CD4-positive, alpha-beta T cell treated with Interleukin-4 for 1 hour (primary cell): Measurements from ENCODE around the gene EAF2.
"Not testable (repeated sequence)": the region's sequence is repeated elsewhere in the genome, so short reads cannot be mapped to it uniquely, and the experiment has no call there.

Experiments used
- DNase-seq, 2 donors: peaks; one replicate each; pipeline ENCODE4 v3.0.0-alpha.2; 2020 to 2022

The EAF2 gene

GRCh38 chr3:121834671-121835464 lies at the start of gene EAF2, which contains the start of gene IQCB1:
Gene EAF2 (plus strand): TSS chr3:121835209. CDS start chr3:121835286, 77 bp downstream.
Gene IQCB1 (minus strand): TSS chr3:121835060. CDS start chr3:121828960, 6,100 bp downstream.
- DNase-seq = peak; percentile 97 to 98

GRCh38 chr3:121786485-121786884 lies 48.5 kb upstream of the EAF2 start:
- DNase-seq = no peak

GRCh38 chr3:121793078-121793477 lies 41.9 kb upstream of the EAF2 start:
- DNase-seq = no peak

GRCh38 chr3:121794264-121794983 lies 40.6 kb upstream of the EAF2 start:
- DNase-seq = no peak

GRCh38 chr3:121796970-121797369 lies 38.0 kb upstream of the EAF2 start:
- DNase-seq = no peak

- DNase-seq = no peak
Measured at GRCh38 chr3:121800906-121801305, 34.1 kb upstream of the EAF2 start.

- no peak for DNase-seq
Measured at GRCh38 chr3:121803771-121804320, 31.2 kb upstream of the EAF2 start.

GRCh38 chr3:121809249-121809648 lies 25.8 kb upstream of the EAF2 start:
- DNase-seq = no peak

GRCh38 chr3:121817753-121818152 lies 17.3 kb upstream of the EAF2 start:
- no peak for DNase-seq

- DNase-seq = no peak
Measured at GRCh38 chr3:121818578-121818977, 16.4 kb upstream of the EAF2 start.

GRCh38 chr3:121819236-121819635 lies 15.8 kb upstream of the EAF2 start:
- DNase-seq = no peak

- DNase-seq = no peak
Measured at GRCh38 chr3:121821421-121822199, 13.4 kb upstream of the EAF2 start.

- DNase-seq = no peak
Measured at GRCh38 chr3:121822973-121823372, 12.0 kb upstream of the EAF2 start.

GRCh38 chr3:121834157-121834670 lies 795 bp upstream of the EAF2 start:
- peak in 1 of 2 donors; percentile 40 for DNase-seq

- DNase-seq = no peak
Measured at GRCh38 chr3:121835465-121835801, 424 bp downstream of the EAF2 start.

GRCh38 chr3:121836064-121836463 lies 1.1 kb downstream of the EAF2 start:
- no peak for DNase-seq

GRCh38 chr3:121836481-121836880 lies 1.5 kb downstream of the EAF2 start:
- no peak for DNase-seq

GRCh38 chr3:121839962-121840361 lies 5.0 kb downstream of the EAF2 start:
- DNase-seq = no peak

- DNase-seq = no peak
Measured at GRCh38 chr3:121844892-121845291, 9.9 kb downstream of the EAF2 start.

- DNase-seq = no peak
Measured at GRCh38 chr3:121852256-121852655, 17.2 kb downstream of the EAF2 start.

- DNase-seq = no peak
Measured at GRCh38 chr3:121855555-121855954, 20.5 kb downstream of the EAF2 start.

- DNase-seq = not testable (repeated sequence)
Measured at GRCh38 chr3:121857778-121858177, 22.8 kb downstream of the EAF2 start.

- not testable (repeated sequence) for DNase-seq
Measured at GRCh38 chr3:121863247-121863646, 28.2 kb downstream of the EAF2 start.
